Neural cell (in vitro differentiated cells): ENCODE results near the gene HMSD. TPM values are rescaled to one million over a fixed set of nuclear protein-coding genes. Genes with fewer than 3 reads are reported as not detected.

Experiments
- H2AFZ ChIP-seq: fragments of 200-600, 300-800 bp; sonication (generic), shearing (Covaris generic); 2 replicates; pipeline ENCODE4 v1.6.0; 2014; ENCODE audit warnings: low read depth, mild to moderate bottlenecking, antibody characterized with exemption, low read length, moderate library complexity
- H3F3A ChIP-seq: fragments of 200-600 bp; shearing (Covaris generic); 2 replicates; pipeline ENCODE4 v1.6.1; 2016; ENCODE audit warnings: mild to moderate bottlenecking, moderate library complexity, mixed read lengths, antibody characterized with exemption, low read length; ENCODE audit not compliant: insufficient read depth, poor library complexity, severe bottlenecking
- H3K27ac ChIP-seq: fragments of 200-600, 300-800 bp; sonication (generic), shearing (Covaris generic); 2 replicates; pipeline ENCODE4 v1.5.1; 2014; ENCODE audit warnings: mild to moderate bottlenecking, low read length, moderate library complexity
- H3K27me3 ChIP-seq: fragments of 300-800, 200-600 bp; sonication (generic), shearing (Covaris generic); 2 replicates; pipeline ENCODE4 v1.6.0; 2014; ENCODE audit warnings: mild to moderate bottlenecking, low read depth, low read length, moderate library complexity; ENCODE audit not compliant: insufficient read depth
- H3K36me3 ChIP-seq: fragments of 300-800, 200-600 bp; sonication (generic), shearing (Covaris generic); 2 replicates; pipeline ENCODE4 v1.5.1; 2014; ENCODE audit warnings: mild to moderate bottlenecking, antibody characterized with exemption, low read length, moderate library complexity; ENCODE audit not compliant: insufficient read depth
- H3K4me2 ChIP-seq: fragments of 300-800, 200-600 bp; sonication (generic), shearing (Covaris generic); 2 replicates; pipeline ENCODE4 v1.6.0; 2014; ENCODE audit warnings: mild to moderate bottlenecking, low read length
- H3K4me3 ChIP-seq: fragments of 300-800, 200-600 bp; sonication (generic), shearing (Covaris generic); 2 replicates; pipeline ENCODE4 v1.5.1; 2014; ENCODE audit warnings: mild to moderate bottlenecking, low read length, moderate library complexity
- H3K79me2 ChIP-seq: fragments of 200-600 bp; shearing (Covaris generic); replicated peaks from 2 replicates; pipeline ENCODE4 v1.6.0; 2014; ENCODE audit warnings: mild to moderate bottlenecking, low read length, moderate library complexity; ENCODE audit not compliant: insufficient read depth
- H3K9ac ChIP-seq: fragments of 300-800, 200-600 bp; sonication (generic), shearing (Covaris generic); 2 replicates; pipeline ENCODE4 v1.6.1; 2016; ENCODE audit warnings: mild to moderate bottlenecking, low read length, mixed read lengths
- H3K9me2 ChIP-seq: fragments of 200-600 bp; shearing (Covaris generic); 2 replicates; pipeline ENCODE4 v1.6.1; 2016; ENCODE audit warnings: mild to moderate bottlenecking, low read length, mixed read lengths; ENCODE audit not compliant: insufficient read depth
- H3K9me3 ChIP-seq: fragments of 200-600, 300-800 bp; sonication (generic), shearing (Covaris generic); 2 replicates; pipeline ENCODE4 v1.6.1; 2016; ENCODE audit warnings: mild to moderate bottlenecking, mixed run types, low read length, moderate library complexity, mixed read lengths
- H4K20me1 ChIP-seq: fragments of 200-600 bp; shearing (Covaris generic); 2 replicates; pipeline ENCODE4 v1.6.1; 2016; ENCODE audit warnings: mild to moderate bottlenecking, mixed run types; ENCODE audit not compliant: insufficient read depth
- CTCF ChIP-seq: fragments of 450-650 bp; IDR thresholded peaks from 2 replicates; pipeline ENCODE4 v1.5.1; 2014; ENCODE audit warnings: antibody characterized with exemption, mild to moderate bottlenecking, moderate library complexity; ENCODE audit not compliant: poor library complexity, severe bottlenecking
- EP300 ChIP-seq: fragments of 450-650 bp; conservative IDR thresholded peaks from 2 replicates; pipeline ENCODE4 v1.6.1; 2014; ENCODE audit warnings: antibody characterized with exemption, mild to moderate bottlenecking, moderate library complexity; ENCODE audit not compliant: poor library complexity, severe bottlenecking
- EZH2 ChIP-seq: fragments of 200-600, 300-800 bp; shearing (Covaris generic), sonication (generic); IDR thresholded peaks from 2 replicates; pipeline ENCODE4 v1.6.1; 2014; ENCODE audit warnings: antibody characterized with exemption, low read length, borderline replicate concordance, mild to moderate bottlenecking; ENCODE audit not compliant: insufficient read depth, poor library complexity, severe bottlenecking
- MXI1 ChIP-seq: fragments of 450-650 bp; conservative IDR thresholded peaks from 2 replicates; pipeline ENCODE4 v1.6.1; 2014; ENCODE audit warnings: antibody characterized with exemption, mild to moderate bottlenecking; ENCODE audit not compliant: poor library complexity, severe bottlenecking
- POLR2AphosphoS5 ChIP-seq: IDR thresholded peaks from 2 replicates; pipeline ENCODE4 v1.6.1; 2012
- RAD21 ChIP-seq: fragments of 450-650 bp; conservative IDR thresholded peaks from 2 replicates; pipeline ENCODE4 v1.6.1; 2014; ENCODE audit warnings: antibody characterized with exemption, mild to moderate bottlenecking, moderate library complexity
- REST ChIP-seq: IDR thresholded peaks from 2 replicates; pipeline ENCODE4 v1.6.1; 2012; ENCODE audit warnings: borderline replicate concordance
- SMC3 ChIP-seq: fragments of 450-650 bp; conservative IDR thresholded peaks from 2 replicates; pipeline ENCODE4 v1.6.1; 2014; ENCODE audit warnings: antibody characterized with exemption, mild to moderate bottlenecking, moderate library complexity; ENCODE audit not compliant: poor library complexity
- TAF1 ChIP-seq: IDR thresholded peaks from 2 replicates; pipeline ENCODE4 v1.6.1; 2012; ENCODE audit warnings: low read depth
- polyA minus RNA-seq: library from RNA; depleted of rRNA, polyadenylated mRNA; stranded (reverse); fragments of >200 nt; gene quantifications from 2 replicates; pipeline ENCODE4 v1.2.3, GENCODE V29; 2014
- polyA plus RNA-seq: library from polyadenylated mRNA; depleted of rRNA; stranded (reverse); fragments of >200 nt; gene quantifications from 2 replicates; pipeline ENCODE4 v1.2.3, GENCODE V29; 2014

HMSD gene
- polyA plus RNA-seq (not detected in 2 replicates), polyA minus RNA-seq (not detected in 2 replicates)

GRCh38 chr18:63949068-63949737 is at the start of gene HMSD:
HMSD (plus strand) TSS chr18:63949301; CDS start chr18:63953456, 4,155 bp downstream.
- Histone ChIP-seq H3K27ac (no peak within 1 kb of the TSS), H3K4me2 (no peak within 1 kb of the TSS), H3K4me3 (no peak within 1 kb of the TSS), H3K9me3 (no peaks in the 10 kb centered on the region), H2AFZ (no peak within 1 kb of the TSS), H3K79me2 (no peaks in the 10 kb centered on the region), H4K20me1 (no peaks in the 10 kb centered on the region), H3K36me3 (no peaks in the 10 kb centered on the region), H3F3A (no peaks in the 10 kb centered on the region), H3K9ac (no peak within 1 kb of the TSS), H3K9me2 (no peaks in the 10 kb centered on the region), H3K27me3 (peaks cover 15% of the 10 kb centered on the region)
- TF ChIP-seq EZH2 = no peak
- TF ChIP-seq MXI1 = no peak
- TF ChIP-seq SMC3 = no peak
- TF ChIP-seq CTCF = no peak
- no peak for TF ChIP-seq EP300
- TF ChIP-seq POLR2AphosphoS5 = no peak
- no peak for TF ChIP-seq REST
- TF ChIP-seq TAF1 = no peak
- TF ChIP-seq RAD21 = no peak

GRCh38 chr18:63903851-63904570 is 45.1 kb upstream of the HMSD start:
- H3F3A ChIP-seq = no peaks in the 10 kb centered on the region
- TF ChIP-seq SMC3 (no peak), EZH2 (no peak), MXI1 (no peak), EP300 (no peak), CTCF (no peak), TAF1 (no peak), REST (no peak), RAD21 (no peak), POLR2AphosphoS5 (no peak)
- no peaks in the 10 kb centered on the region for H3K27me3 ChIP-seq
- H3K4me2 ChIP-seq = no peak overlapping the region
- H4K20me1 ChIP-seq = no peaks in the 10 kb centered on the region
- H3K36me3 ChIP-seq = no peaks in the 10 kb centered on the region
- H3K9ac ChIP-seq = no peak overlapping the region
- H3K4me3 ChIP-seq = no peak overlapping the region
- H3K9me3 ChIP-seq = no peaks in the 10 kb centered on the region
- H3K27ac ChIP-seq = no peak overlapping the region
- H3K9me2 ChIP-seq = no peaks in the 10 kb centered on the region
- H3K79me2 ChIP-seq = no peaks in the 10 kb centered on the region
- no peak overlapping the region for H2AFZ ChIP-seq
